Esophagus mucosa (tissue), 1 donor: ENCODE results near the gene RRN3. TPM values are rescaled to one million over a fixed set of nuclear protein-coding genes. Genes with fewer than 3 reads are reported as not detected.
"Not testable (repeated sequence)": the region's sequence is repeated elsewhere in the genome, so short reads cannot be mapped to it uniquely, and the experiment has no call there.

Experiments used
- ATAC-seq: fragments of 200-7000 bp; cut with Tn5 transposase; one replicate; pipeline ENCODE4 v1.9.1; 2020
- total RNA-seq: library from RNA; stranded (reverse); gene quantifications from one replicate; pipeline ENCODE4 v1.2.4, GENCODE V29; 2023
- donor health status: DM: yes; HTN: yes; CAD: no.

RRN3 gene
- total RNA-seq, 1 donor from 2014 or later: 16.5 TPM

DNA sequence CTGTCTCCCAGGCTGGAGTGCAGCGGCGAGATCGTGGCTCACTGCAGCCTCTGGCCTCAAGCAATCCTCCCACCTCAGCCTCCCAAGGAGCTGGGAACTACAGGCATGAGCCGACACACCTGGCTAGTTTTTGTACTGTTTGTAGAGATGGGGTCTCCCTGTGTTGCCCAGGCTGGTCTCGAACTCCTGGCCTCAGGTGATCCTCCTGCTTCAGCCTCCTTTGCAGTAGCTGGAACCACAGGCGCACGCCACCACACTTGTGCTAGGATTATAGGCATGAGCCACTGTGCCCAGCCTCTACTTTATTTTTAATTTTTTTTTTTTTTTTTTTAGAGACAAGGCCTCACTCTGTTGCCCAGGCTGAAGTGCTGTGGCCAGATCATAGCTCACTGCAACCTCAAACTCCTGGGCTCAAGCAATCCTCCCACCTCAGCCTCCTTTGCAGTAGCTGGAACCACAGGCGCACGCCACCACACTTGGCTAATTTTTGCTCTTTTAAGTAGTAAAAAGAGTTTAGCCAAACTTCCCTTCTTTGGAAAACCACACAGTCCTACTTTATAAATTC is 42.6 kb downstream of the RRN3 start:
- no peak for ATAC-seq

DNA sequence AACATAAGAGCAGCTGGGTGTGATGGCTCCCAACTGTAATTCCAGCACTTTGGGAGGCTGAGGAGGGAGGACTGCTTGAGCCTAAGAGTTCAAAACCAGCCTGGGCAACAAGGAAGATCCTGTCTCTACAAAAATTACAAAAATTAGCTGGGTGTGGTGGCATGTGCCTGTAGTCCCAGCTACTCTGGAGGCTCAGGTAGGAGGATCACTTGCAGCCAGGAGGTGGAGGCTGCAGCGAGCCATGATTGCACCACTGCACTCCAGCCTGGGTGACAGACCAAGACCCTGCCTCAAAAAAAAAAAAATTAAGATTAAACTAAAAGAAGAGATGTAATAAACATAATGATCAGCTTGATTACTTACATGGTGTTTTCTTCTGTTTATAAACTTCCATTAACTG is 43.6 kb downstream of the RRN3 start:
- ATAC-seq: not testable (repeated sequence)

DNA sequence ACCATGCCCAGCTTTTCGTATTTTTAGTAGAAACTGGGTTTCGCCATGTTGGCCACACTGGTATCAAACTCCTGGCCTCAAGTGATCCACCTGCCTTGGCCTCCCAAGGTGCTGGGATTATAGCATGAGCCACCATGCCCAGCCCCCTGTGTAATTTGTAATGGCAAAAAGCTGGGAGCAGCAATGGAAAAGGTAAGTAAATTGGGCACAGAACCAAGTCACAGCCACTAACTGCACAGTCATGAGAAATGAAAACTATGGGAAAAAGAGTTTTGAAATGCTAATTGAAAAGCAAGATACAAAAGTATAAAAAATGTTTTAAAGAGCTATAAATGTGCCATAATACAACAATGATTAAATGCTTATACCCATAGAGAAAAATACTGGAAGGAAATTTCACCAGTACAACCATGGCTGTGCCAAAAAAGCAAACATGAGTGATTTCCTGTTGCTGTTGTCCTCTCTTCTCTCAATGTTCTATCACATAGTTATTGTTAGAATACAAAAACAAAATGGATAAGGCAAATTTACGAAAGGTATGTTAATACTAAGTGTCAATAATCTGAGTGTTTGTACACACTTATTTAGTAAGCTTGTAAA is 44.4 kb downstream of the RRN3 start:
- no peak for ATAC-seq

- no peak for ATAC-seq
These were observed 47.2 kb downstream of the RRN3 start for GRCh38 chr16:15046692-15047376.

- not testable (repeated sequence) for ATAC-seq
These were observed 48.8 kb downstream of the RRN3 start for GRCh38 chr16:15045270-15045669.

DNA sequence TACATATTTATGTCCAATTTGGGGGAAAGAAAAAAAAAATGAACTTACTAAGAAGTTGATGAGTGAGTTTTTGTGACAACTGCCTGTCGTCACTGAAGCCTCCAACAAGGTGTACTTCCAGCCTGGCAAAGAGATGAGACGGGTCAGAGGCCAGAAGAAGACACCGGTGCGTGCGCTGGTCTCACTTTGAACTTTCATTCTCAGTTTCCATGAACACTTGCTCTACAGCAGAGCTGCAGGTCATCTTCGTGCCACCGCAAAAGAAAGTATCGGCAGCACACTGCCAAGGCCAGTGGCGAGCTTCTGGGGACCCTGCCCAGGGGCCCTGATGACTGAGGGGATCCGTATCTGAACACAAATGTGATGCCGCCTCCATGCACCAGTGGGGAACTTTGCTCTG is 49.8 kb downstream of the RRN3 start:
- ATAC-seq: no peak

GRCh38 chr16:15043344-15043743 is 50.7 kb downstream of the RRN3 start:
- peak; percentile 78 for ATAC-seq

GRCh38 chr16:15041271-15042004 is 52.6 kb downstream of the RRN3 start:
- peak; percentile 77 for ATAC-seq

DNA sequence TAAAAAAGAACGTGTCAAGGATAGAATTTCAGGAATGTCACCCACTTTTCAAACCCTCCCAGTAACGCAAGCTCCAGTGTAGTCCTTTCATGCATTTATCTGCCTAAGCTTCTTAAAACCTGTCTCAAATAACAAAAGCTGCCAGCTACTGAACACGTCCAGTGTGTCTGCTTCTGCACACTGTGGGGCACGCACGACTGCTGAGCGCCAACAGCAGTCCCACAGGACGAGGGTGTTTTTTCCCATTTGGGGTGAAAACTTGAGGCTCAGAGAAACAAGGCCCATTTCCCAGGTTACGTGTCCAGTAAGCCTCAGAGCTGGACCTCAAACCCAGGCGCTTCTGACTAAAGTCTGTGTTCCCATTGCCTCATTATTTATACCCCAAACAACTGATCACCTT is 55.4 kb downstream of the RRN3 start:
- no peak for ATAC-seq

- no peak for ATAC-seq
These were observed 56.3 kb downstream of the RRN3 start for GRCh38 chr16:15037745-15038144.

DNA sequence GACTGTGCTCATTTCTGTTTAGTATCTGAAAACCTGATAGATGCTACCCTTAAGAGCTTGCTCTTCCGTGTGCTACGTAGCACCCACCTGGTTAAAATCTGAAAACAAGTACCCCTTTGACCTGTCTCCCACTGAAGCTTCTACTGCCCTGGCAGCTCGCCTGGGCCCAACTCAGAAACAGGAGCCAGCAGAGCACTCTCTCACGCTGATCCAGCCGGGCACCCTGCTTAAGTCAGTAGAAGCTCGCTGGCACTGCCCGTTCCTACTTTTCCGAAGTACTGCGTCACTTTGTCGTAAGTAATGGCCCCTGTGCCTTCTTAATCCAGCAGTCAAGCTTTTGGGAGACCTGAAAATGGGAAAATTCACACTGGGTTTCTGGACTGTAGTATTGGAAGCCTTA is 57.1 kb downstream of the RRN3 start:
- no peak for ATAC-seq

GRCh38 chr16:15035163-15035729 is 58.8 kb downstream of the RRN3 start:
- peak; percentile 20 for ATAC-seq

DNA sequence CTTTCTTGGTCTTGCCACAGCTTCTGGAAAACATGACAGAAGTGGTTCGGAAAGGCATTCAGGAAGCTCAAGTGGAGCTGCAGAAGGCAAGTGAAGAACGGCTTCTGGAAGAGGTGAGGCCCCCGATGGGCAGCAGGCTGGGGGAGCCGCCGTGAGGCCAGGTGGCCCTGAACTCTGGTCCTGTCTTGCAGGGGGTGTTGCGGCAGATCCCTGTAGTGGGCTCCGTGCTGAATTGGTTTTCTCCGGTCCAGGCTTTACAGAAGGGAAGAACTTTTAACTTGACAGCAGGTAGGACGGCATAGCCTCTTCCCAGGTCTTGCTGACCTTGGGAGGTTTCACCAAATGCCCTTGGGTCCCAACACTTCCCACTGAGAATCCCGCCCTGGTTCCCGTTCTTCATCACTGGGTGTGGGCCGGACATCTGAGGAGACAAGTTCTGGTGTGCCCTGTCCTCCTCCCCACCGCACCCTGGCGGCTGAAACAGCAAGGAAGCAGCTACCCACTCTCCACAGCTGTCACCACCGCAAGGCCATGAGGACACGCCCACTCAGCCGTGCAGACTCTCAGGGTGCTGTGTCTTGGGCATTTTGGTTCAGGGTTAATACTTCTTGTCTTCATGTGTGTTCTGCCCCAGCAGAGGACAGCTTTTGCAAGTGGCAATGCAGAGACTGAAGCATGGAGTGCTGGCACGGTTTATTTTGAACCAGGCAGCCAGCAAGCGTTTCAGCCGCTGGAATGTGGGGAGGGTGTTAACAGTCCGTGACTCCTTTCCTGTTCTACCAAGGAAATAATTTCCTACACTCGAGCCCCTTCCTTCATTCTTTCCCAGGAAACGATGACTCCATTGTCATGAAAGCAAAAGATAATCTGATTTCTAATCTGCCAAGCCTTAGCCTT is 59.6 kb downstream of the RRN3 start:
- ATAC-seq: peak; percentile 23

DNA sequence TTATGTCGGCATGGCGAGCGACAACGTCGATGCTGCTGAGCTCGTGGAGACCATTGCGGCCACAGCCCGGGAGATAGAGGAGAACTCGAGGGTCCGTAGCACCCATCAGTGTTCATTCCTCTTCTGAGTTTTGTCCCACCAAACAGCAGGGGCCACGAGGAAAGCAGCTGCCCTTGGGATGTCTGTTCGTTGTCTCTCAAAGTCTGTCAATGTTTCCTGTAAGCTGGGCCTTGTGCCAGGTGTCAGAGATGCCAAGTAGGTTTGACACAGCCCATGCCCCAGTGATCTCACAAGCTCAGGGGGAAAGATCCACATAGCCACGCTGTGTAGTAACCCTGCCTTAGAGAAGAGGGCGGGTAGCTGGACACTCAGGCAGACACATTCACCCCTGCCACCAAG is 60.8 kb downstream of the RRN3 start:
- no peak for ATAC-seq

DNA sequence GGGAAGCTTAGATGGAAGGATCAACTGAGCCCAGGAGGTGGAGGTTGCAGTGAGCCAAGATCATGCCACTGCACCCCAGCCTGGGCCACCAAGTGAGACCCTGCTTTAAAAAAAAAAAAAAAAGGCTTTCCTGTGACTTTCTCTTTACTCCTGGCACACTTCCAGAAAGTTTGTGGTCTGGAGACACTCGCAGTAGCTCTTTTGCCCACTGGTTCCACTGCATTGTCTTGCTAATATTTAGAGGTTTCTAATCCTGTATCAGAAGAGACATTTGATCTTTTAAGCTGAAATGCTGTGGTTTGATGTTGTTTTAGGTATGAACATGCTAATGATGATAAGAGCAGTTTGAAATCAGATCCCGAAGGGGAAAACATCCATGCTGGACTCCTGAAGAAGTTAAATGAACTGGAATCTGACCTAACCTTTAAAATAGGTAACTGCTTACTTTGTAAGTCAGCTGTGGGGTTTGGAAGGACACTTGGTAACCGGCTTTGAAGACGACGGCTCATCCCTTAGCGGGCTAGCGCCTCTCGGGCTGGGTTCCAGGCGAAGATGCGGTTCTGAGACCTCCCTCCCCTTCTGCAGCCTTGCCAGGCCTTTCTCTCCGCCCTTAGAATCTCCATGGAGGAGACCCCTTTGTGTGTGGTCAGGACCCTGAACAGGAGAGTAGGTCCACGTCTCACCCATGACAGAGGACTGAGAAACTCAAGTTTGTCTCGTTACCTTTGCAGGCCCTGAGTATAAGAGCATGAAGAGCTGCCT is 61.3 kb downstream of the RRN3 start:
- ATAC-seq: no peak

DNA sequence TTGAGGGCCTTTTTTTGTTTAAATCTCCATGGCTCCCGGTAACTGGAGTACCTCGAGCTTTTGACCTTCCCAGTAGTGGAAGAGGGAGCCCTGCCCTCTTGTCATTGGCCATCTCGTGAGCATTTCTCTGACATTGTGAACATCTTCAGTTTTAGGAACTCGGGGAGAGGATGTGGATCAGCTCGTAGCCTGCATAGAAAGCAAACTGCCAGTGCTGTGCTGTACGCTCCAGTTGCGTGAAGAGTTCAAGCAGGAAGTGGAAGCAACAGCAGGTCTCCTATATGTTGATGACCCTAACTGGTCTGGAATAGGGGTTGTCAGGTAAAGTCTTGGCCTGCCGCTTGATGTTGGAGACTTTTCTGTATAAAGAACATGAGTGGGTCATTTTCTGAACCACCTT is 62.5 kb downstream of the RRN3 start:
- ATAC-seq: no peak

- ATAC-seq: no peak
These were observed 62.9 kb downstream of the RRN3 start for GRCh38 chr16:15031179-15031578.

DNA sequence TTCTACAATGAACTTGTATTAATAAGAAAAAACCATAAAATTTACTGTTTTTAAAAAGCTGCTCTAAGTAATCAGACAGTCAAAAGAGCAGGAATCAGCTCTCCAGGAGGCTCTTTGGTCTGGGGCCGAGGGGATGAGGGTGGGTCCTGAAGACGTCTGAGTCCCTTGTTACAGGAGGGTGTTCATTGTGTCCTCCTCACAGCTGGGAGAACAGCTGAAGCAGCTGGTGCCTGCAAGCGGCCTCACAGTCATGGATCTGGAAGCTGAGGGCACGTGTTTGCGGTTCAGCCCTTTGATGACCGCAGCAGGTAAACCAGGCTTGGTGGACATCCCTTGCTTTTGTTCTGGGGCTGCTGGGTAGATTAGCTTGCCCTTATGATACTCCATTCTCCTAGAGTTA is 64.3 kb downstream of the RRN3 start:
- not testable (repeated sequence) for ATAC-seq

DNA sequence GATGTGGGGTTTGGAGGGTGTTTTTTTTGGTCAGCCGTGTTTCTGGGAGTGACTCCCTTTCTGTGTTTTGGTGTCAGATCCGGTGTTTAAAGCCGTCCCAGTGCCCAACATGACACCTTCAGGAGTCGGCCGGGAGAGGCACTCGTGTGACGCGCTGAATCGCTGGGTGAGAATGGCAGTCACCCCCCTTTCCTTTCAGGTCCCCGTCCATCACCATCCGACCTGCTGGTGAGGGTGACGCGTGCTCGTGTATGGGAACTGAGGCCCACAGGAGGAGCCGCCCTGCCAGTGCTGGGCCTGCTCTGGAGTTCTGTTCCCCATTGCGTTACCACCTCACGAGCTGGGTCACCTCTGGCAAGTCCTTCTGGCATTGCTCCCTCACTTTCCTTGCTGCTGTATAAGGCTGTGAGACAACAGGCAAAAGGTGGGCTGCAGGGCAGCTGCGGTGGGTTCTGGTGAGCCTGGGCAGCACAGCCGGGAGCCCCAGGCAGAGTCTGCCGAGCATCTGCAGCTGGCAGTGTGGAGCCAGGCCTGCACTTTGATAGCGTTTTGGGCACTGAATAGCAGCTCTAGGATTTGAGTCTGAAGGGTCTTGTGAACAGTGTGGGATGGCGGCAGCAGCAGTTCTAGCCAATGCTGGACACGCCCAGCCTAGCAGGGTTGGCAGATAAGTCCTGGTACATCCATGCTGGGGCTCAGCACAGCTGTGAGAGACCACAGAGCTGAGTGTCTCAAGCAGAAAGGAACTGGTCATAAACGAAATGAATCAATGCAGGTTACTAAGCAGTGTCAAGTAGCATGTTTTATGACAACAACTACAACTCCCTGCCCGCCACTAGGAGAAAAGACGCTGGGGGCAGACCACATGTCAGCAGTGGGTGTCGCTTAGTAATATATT is 65.0 kb downstream of the RRN3 start:
- ATAC-seq: peak; percentile 29

DNA sequence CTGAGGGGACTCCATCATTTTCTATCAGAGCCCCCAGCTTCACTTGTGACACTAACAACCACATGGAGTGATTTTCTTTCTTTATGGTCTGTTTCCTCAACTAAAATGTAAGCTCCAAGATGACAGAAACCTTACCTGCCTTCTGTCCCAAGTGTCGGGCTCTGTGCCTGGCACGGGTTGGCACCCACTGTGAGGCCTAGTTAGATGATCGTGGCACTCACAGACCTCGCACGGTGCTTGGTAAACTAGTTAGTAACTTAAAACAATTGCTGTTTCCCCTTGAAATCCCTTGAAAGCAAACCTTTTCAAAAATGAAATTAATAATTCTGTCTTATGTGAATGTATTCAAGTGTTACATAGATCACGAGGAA is 65.7 kb downstream of the RRN3 start:
- ATAC-seq: not testable (repeated sequence)
